Measurements from ENCODE around the gene ACSS1.

Gene ACSS1
- total RNA-seq: 49.9 to 86.4 (median 72.6) reads per million in 4 donors

- DNase-seq: peak; percentile 57 to 87 (median 65)
Observed at GRCh38 chr20:25058051-25058846, at the start of gene ACSS1. TSS of gene ACSS1 (minus strand) at chr20:25058139. CDS start at chr20:25058102, 37 bp downstream.

DNA sequence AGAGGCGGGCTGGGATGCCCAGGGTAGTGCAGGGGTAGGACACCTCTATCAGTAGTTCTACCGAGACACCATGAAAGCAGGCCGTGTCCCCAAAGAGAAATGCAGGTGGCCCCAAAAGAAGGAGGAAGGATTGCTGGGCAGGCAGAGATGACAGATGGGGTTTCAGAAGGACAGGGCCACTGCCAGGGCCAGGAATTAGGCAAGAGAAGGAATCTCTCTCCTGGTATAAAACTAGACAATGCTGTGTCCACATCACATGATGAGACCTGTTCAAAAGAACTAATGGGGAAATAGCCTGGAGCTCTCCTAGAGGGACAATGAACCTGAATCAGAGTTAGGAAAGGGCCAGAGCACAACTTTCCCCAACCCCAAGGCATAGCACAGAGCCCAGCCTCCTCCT lies 45.6 kb upstream of the ACSS1 start:
- DNase-seq: no peak

GRCh38 chr20:25100914-25101313 lies 43.0 kb upstream of the ACSS1 start:
- DNase-seq: no peak

- DNase-seq: no peak
Observed at GRCh38 chr20:25099601-25100140, 41.7 kb upstream of the ACSS1 start.

- no peak for DNase-seq
Observed at GRCh38 chr20:25097498-25097897, 39.6 kb upstream of the ACSS1 start.

GRCh38 chr20:25090492-25091429 lies 32.8 kb upstream of the ACSS1 start:
- DNase-seq: peak; percentile 46 to 92 (median 61)

DNA sequence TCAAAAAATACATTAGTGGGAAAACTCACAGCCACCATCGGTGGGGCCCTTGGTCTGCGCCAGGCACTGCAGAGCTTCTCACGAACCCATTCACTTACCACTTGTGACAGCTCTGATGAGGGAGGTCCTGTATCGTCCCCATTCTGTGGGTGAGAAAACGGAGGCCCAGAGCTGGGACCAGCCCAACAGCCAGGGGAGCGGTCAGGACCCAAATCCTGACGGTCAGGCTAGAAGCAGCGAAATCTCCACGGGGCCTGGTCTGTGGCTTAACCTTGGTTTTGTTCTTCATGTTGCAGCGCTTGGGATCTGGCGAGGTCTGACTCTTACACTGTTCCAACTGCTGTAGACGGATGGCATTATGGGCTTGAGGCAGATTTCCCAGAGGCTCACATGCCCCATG lies 31.7 kb upstream of the ACSS1 start:
- DNase-seq: no peak

DNA sequence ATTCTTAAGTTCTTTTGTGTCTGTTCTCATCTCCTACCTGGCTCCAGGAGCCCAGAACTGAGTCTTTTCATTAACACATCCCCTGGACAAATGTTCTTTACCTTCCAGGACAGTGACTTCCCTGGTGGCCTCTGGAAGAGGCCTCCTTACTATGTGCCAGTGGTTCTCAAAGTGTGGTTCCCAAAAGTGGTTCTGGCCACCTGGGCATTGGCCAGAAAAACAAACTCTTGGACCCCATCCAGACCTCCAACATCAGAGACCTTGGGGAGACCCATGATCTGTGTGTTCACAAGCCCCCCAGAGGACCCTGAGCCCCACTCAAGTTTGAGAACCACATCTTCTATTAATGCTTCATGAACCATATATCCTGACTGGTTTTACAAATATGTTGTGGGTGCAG lies 31.2 kb upstream of the ACSS1 start:
- DNase-seq: no peak

- no peak for DNase-seq
Observed at GRCh38 chr20:25088267-25088666, 30.3 kb upstream of the ACSS1 start.

- no peak for DNase-seq
Observed at GRCh38 chr20:25087186-25087929, 29.4 kb upstream of the ACSS1 start.

DNA sequence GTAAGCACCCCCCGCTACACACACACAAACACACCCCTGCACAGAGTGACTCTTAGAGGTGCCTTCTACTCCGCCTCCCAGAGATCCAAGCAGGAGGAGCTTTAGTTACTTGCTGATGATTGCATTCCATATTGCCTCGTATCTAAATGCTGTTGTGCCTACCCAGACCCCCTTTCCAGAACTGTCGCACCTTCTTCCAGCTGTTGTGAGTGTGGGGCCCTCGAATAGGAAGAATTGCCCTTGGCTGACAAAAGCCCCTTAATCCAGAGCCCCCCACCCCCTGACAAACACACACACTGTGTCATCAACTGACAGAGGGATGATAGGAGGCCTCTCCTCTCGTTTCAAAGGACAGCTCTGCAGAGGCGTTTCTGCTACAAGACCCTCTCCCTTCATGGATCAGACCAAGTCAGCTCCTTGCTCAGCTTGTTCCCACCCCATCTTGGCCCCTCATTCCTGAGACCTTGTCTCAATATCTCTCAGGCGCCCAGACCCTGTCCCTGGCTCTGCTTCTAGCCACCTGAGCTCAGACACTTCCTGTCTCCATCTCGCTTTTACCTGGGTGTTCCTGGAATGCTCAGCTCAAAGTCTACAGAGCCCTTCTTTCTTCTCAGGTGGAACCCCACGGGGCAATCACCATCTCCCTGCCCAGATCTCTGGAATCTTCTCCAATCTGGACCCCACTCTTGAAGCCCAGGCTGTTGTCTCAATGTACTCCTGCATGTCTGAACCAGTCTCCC lies 28.0 kb upstream of the ACSS1 start:
- DNase-seq: no peak

- DNase-seq: no peak
Observed at GRCh38 chr20:25084626-25085187, 26.8 kb upstream of the ACSS1 start.

DNA sequence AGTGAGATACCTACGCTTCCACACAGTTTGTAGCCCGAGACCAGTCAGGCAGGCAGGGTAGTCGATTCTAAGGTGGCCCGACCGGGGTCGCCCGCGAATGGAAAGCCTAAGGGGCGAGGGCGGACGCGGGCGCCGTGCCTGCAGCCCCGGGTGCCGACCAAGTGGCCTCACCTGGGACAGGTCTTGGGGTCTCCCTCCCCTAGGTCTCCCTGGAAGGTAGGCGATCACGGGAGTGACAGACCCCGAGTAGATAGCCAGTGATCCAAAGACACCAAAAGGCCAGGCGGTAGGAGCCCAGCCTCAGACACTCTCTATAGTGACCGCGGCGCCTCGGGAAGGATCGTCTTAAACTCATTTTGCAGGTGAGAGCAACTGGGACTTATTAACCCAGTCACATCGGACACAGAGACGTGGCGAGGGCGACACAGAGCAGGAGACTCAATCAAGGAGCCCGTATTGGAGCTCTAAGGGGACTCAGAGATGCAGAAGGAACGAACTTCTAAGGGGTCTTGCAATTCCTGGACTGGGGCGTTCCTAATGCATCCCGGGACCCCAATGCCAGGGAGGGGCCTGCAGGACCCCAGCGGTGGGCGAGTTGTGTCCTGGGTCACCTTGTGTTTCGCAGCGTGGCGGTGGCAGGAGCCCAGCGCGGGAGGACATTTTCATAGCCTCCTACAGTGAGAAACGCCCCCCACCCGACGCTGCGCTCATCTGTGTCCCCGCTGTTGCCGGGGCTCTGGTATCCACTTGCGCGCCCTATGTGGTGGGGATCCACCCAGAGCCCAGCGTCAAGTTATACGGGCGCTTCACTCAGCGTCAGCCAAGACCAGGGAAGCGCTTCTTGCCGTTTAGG lies 26.1 kb upstream of the ACSS1 start:
- DNase-seq: no peak

DNA sequence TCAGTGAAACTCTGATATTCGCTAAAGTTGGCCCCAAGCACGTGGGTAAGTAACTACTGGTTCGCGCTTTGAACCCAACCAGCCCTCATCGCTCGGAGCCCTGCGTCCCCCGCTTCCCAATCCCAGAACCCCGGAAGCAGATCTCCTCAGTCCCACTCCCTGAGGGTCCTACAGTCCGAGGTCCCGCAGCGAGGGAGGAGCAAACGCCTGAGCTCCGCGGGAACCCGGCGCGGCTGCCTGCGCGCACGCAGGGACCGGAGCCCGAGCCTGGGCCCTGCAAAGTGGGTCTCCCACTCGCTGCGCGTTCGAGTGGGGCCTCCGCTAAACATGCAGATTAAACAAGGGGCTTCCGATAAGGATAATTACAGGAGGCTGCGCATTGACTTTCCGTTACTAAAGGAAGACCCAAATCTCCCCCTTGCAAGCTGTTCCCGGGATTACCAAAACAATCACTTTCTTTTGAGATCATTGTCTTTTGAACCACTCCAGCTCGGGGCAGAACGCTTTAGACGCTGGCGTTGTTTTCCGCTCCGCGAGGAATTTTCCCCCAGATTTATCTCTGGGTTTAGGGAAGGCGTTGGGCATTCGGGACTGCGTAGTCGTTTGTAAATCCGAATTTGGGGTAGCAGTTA lies 25.3 kb upstream of the ACSS1 start:
- DNase-seq: no peak

DNA sequence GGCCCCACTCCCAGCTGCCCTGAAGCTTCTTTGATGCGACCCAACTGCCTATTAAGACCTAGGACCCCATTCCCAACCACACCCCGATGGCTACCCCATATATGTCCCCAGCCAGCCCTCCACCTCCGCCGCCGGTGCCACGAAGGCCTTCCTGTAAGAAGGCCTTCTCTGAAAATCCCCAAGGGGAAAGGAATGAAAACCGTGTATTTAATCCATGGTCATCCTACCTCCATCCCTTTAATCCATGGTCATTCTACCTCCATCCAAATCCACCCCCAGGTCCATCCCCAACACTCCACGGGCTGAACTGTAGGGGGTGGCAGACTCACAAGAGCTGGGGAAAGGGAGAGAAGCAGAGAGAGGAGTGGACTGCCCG lies 24.5 kb upstream of the ACSS1 start:
- no peak for DNase-seq

- DNase-seq: no peak
Observed at GRCh38 chr20:25081730-25082497, 24.0 kb upstream of the ACSS1 start, which contains the start of gene VSX1. TSS of gene VSX1 (minus strand) at chr20:25082141. CDS start at chr20:25082096, 45 bp downstream.

DNA sequence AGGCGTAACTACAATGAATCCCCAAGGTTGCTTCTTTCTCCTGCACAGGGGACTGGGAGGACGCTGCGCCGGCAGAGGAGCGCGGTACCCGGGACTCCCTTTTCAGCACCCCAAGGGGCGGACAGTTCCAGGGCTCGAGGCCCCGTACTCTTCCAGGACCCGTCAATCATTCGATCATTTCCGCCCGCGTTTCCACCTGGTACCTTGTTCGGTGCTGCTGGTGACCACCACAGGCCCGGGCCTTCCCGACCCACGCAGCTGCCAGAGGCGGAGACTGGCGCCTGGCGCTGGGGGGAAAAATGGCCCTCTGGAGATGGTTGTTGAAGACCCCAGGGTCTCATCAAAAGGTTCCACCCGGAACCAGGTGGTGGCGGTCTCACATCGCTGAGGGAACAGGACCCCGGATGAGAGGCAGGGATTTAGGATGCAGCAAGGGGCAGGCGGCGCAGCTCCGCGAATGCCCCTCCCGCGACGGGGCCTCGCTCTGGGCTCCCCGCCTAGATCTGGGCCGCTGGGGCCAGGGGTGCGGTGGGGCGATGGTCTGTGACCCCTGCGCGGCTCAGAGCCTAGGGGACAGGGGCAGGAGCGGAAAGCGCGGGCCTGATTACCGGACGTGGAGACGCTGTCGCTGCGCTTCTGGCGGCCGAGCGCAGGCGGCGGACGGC lies 23.3 kb upstream of the ACSS1 start:
- peak in 1 of 5 donors; percentile 21 for DNase-seq

DNA sequence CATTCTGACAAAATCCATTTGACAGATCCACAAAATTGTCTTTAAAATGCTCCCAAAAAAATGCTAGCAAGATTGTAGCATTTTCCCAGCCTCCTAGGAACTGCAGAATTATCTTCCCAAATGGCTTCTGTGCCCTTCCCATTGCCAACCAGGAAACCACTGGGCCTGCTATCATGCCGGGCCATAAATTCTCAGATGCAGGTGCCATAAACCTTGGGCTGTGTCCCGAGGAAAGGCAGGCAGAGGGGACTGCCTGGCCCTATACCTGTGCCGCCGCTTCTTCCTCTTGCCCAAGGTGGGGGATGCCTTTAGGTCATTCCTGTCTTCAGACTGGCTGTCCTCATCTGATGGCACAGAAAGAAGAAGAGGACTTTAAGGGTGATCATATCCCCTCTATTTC lies 21.2 kb upstream of the ACSS1 start:
- no peak for DNase-seq

GRCh38 chr20:25078662-25079061 lies 20.7 kb upstream of the ACSS1 start:
- no peak for DNase-seq
